Uterine smooth muscle cell (primary cell): ENCODE data around the gene PPP2R5C. TPM values are rescaled to one million over a fixed set of nuclear protein-coding genes. Genes with fewer than 3 reads are reported as not detected.

Experiments
- total RNA-seq: library from RNA; depleted of rRNA; stranded (reverse); fragments of >200 nt; gene quantifications from 2 replicates; pipeline ENCODE4 v1.2.3, GENCODE V29; 2014

Gene PPP2R5C
- total RNA-seq, result 90.4 and 117 TPM in 2 replicates

GRCh38 chr14:101761032-101761880 is at the start of gene PPP2R5C:
PPP2R5C (plus strand) TSS chr14:101761709; CDS start chr14:101761894, 185 bp downstream.

GRCh38 chr14:101964297-101965180 is 203.0 kb downstream of the PPP2R5C start, which contains the start of gene DYNC1H1:
DYNC1H1 (plus strand) TSS chr14:101964573; CDS start chr14:101964692, 119 bp downstream.

Other genes with a start within 250 kb of the PPP2R5C start
- gene DIO3, start 200.2 kb upstream of the PPP2R5C start, total RNA-seq, result 0.37 TPM in 1 of 2 replicates, not detected in the other
- 839 and 960 TPM in 2 replicates for gene DYNC1H1, start 202.9 kb downstream of the PPP2R5C start, total RNA-seq